ENCODE measurements around the gene MAP2.

MAP2 gene

DNA sequence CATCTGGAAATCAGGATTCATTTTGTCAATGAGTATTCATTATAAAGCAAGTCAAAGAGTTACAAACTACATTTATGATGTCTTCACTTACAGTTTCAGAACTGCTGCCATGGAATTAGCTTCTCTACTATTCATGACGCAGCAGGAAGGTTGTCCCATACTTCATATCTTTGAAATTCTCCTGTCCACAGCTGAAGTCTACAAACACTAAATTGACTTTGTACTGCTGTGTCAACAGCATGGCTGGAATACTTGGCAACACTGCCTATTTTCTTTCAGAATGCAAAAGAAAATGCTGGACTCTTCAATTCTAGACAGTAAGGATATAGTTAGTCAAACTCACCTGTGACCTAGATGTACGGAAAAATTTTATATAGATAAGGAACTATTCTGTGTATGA lies 303.2 kb downstream of the MAP2 start:
- DNase-seq (ENCODE audit: low spot score) = no peak

DNA sequence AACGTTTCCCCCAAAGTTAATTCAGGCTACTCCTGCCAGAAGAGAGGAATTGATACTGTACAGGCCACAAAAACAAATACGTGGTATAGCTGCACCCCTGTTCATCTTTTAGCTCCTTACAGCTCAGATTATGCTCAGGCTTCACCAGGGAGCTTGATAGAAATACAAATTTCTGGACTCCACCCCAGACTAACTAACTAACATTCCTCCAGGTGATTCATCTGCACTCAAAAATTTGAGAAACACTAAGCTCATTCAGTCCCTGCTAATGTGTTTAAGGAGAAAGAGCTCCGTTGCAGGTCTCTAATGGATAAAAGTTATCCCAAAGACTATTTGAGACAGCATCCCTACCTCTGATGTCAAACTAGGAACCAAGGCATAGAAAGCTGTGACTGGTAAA lies 311.0 kb downstream of the MAP2 start:
- no peak for DNase-seq (ENCODE audit: low spot score)

DNA sequence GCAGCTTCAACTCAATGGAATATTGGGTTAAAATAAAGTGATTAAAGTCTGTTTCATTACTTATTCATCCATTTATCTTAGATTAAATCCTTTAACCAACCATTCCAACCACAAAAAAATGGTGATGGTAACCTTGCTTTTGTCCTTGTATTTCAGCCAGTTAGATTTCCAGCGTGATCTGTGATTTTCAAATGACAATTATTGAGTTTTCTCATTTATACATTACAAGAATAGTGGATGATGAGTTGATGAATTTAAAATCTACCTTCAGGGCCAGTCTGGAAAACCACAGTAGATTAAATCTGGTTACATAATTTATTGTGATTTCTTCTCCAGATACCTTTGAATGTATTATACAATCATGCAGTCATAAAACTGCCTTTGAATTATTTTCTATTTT lies 318.1 kb downstream of the MAP2 start:
- no peak for DNase-seq (ENCODE audit: low spot score)

DNA sequence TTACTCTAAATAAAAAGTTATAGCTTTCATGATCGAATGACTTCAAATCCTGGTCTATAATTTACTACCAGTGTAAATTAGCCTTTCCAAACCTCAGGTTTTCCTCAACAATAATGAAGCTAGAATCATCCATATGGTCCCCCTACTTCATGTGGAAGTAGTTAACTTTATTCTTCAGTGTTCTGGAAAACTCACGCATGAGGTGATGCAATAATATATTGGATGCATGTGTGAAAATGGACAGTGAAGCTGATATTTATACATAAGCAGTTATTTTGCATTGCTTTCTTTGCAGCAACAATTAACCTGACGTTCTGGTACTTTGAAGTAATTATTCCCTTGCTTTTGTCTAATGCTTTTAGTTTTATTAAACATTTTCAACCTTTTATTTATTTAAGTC lies 329.2 kb downstream of the MAP2 start:
- DNase-seq (ENCODE audit: low spot score) = no peak

DNA sequence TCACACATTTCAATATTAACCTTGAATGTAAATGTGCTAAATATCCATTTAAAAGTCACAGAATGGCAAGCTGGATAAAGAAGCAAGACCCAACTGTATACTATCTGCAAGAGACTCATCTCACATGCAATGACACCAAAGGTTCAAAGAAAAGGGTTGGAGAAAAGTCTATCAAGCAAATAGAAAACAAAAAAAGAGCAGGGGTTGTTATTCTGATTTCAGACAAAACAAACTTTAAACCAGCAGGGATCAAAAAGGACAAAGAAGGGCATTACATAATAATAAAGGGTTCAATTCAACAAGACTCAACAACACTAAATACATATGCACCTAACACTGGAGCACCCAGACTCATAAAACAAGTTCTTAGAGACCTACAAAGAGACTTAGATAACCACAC lies 333.3 kb downstream of the MAP2 start:
- no peak for DNase-seq (ENCODE audit: low spot score)

DNA sequence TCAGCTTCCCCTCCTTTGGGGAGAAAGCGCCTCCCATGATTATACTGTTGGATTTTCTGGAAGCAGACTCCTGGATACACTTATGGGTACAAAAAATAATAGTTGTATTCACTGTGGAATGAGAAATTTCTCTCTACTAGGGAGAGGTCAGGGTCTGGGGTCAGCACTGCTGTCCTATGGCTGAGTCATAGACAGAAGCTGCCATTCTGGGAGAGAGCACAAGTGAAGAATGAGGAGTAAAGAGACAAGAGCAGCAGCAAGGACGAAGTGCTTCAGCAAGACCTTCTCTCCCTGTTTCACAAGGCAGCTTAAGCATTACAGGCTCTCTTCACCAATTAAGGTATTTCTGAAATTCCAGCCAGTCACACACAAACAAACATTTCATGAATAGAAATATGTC lies 337.7 kb downstream of the MAP2 start:
- DNase-seq (ENCODE audit: low spot score) = no peak

DNA sequence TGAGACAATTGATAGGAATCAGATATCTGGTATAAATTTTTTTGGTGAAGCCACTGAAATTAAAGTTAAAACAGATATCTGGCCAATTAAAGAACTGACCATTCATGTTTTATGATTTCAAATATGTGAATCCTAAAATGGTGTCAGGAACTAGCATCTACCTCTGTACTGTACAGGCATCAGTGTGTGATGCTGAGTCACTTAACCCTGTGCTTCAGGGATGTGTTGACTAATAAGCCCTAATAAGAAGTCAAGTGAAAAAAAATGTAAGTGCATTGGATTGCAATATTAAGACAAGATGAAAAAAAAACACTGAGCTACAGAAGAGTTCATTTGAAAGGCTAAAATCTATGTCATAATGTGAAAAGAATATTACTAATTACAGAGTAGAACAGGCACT lies 338.7 kb downstream of the MAP2 start:
- DNase-seq (ENCODE audit: low spot score) = no peak

DNA sequence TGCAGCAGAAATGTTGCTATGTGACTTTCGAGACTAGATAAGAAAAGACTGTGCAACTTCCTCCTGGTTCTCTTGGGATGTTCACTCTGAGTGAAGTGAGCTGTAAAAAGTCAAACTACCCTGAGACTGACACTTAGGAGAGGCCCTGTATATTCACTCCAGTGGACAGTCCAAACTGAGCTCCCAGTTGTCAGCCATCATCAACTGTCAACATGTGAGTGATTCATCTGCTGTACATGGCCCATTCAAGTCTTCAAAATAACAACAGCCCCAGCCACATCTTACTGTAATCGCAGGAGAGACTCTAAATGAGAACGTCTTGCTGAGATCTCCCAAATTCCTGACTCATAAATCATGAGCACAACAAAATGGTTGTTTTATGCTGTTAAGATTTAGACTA lies 339.3 kb downstream of the MAP2 start:
- no peak for DNase-seq (ENCODE audit: low spot score)

DNA sequence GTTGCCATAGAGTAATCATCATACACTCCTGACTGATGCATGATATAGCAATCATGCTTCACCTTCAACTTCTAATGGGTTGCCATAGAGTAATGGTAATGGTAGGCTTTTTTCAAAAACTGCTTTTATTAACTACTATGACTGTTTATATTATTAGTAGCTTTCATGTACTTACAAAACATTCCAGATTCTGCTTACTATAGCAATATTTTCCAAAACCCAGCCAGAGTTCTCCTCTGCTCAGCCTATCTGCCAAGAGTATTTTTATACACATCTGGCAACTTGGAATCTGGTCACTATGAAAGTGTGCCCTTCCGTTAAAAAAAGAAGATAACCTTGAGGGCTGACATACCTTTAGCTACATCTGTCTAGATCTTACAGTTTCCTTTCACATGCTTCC lies 342.8 kb downstream of the MAP2 start:
- DNase-seq (ENCODE audit: low spot score) = no peak

DNA sequence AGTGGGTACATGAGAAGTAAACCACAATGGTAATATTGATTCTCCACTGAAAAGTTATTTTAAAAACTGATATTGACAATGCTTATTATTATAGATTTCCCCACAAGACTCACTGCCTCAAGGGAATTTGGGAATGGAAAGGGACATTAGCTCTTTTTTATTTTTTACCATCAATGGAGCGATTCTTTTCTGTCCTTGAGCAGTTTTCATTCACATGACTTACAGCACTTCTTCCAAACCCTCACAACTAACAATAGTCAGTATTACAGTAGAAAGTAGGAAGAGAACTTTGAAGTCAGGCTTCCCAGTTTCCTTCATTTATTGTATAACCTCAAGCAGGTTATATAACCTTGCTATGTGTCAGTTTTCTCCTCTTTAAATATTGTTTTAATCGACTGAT lies 343.5 kb downstream of the MAP2 start:
- DNase-seq (ENCODE audit: low spot score) = no peak

DNA sequence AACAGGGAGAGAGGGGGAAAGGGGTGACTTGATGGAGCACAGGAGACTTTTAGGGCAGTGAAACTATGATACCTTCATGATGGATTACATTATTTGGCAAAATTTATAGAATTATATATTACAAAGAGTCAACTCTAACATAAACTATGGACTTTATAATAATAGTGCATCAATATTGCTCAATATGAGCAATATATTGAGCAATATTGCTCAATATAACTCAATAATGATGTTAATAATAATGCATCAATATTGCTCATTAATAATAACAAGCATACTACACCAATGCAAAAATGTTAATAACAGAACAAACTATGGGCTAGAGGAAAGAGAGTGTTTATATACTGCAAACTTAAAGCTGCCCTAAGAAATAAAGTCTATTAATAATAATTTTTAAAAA lies 344.7 kb downstream of the MAP2 start:
- no peak for DNase-seq (ENCODE audit: low spot score)

DNA sequence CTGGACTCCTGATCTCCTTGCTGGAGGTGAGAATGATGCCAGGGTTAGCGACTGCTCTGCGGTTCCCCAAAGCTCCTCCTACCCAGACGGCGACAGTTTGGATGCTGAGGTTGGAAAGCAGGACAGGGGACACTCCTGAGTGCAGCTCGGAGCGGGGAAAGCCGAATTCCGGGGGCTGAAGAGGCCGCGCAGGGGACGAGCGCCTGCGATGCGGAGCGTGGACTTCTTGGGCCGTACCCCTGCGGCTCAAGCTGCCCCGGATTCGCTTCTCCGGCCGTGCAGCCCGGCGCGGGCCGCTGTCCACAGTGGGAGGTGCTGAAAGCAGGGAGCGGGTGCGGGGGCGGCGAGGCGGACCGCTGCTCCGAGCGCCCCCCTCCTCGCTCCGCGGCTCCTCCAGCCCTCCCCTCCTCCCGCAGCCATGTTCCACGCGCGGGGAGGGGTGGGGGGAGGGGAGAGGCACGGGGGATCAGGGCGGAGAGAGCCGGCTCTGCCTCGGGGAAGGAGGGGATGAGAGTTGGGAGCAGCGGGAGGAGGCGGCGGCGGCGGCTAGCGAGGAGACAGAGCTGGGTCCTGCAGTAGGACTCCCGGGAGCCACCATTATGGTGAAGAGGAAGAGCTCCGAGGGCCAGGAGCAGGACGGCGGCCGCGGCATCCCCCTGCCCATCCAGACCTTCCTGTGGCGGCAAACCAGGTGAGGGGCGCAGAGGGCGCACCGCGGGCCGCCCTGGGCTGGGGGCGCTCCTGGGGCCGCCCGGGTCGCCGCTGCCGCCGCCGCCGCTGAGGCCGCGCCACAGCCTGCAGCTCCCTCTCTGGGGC lies 347.8 kb downstream of the MAP2 start, which contains the start of gene UNC80:
Gene UNC80 (plus strand): TSS at position 359 of the 816 bp plus-strand sequence. CDS start 241 bp downstream, at position 600.
- no peak for DNase-seq (ENCODE audit: low spot score)

DNA sequence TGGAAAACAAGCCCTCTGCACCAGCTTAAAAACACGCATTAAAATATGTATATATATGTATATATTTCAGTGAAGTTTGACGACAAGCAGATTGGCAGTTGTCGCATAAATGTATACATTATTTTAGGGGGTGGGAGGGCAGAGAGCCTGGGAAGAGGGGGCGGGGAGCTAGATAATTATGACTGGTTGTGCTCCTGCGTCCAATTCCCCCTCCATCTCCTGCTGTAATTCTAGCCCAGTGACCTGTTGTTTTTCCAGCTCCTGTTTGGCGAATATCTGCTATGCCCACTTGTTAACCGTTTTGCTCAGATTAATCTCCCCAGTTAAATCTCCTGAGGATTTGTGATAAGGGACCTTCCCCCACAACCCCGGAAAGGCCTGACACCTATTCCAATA lies 348.4 kb downstream of the MAP2 start:
- DNase-seq (ENCODE audit: low spot score) = no peak

DNA sequence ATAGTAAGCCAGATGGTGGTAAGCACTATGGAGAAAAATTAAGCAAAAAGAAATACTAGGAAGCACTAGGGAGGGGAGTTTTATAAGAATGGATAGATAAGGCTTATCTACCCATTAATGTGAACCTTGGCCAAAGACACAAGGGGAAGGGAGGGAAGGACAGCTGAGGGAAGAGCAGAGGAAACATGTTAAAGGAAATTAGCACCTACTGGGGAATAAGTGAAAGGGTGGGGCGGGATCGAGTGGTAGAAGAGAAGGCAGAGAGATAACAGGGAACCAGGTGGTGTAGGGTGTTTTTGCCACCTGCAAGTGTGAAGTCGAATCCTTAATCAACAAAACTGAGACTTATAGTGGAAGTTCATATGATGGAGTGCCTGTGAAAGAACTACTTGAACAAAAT lies 349.5 kb downstream of the MAP2 start:
- no peak for DNase-seq (ENCODE audit: low spot score)
